DND-41 (cell line): ENCODE results near the gene PPP2R2B.

Source experiments
- ATAC-seq: fragments of 200-7000 bp; cut with Tn5 transposase; 3 replicates; pipeline ENCODE4 v1.9.1; 2021; ENCODE audit warnings: low read depth; ENCODE audit not compliant: insufficient read depth
- DNase-seq: peaks from one replicate; pipeline ENCODE4 v3.0.0-alpha.2; 2020
- H2AFZ ChIP-seq: 2 replicates; pipeline ENCODE4 v1.6.0; 2012; ENCODE audit warnings: low read depth, low read length
- H3K27ac ChIP-seq: 2 replicates; pipeline ENCODE4 v1.5.1; 2012; ENCODE audit warnings: low read length, inconsistent platforms
- H3K27me3 ChIP-seq: fragments of 200-600 bp; sonication (generic); 2 replicates; pipeline ENCODE4 v1.6.0; 2012; ENCODE audit warnings: low read length, mild to moderate bottlenecking, inconsistent platforms; ENCODE audit not compliant: insufficient read depth, poor library complexity
- H3K36me3 ChIP-seq: 2 replicates; pipeline ENCODE4 v1.5.1; 2012; ENCODE audit warnings: low read length, inconsistent platforms; ENCODE audit not compliant: insufficient read depth
- H3K4me1 ChIP-seq: 2 replicates; pipeline ENCODE4 v1.5.1; 2012; ENCODE audit warnings: mild to moderate bottlenecking, low read length; ENCODE audit not compliant: insufficient read depth
- H3K4me2 ChIP-seq: 2 replicates; pipeline ENCODE4 v1.6.0; 2012; ENCODE audit warnings: mild to moderate bottlenecking, moderate library complexity, low read length, inconsistent platforms; ENCODE audit not compliant: insufficient read depth
- H3K4me3 ChIP-seq, 2 experiments: fragments of 200-600 bp in 1 of 2; shearing (Covaris generic) in 1 of 2; 2 replicates each; pipeline ENCODE4 v1.5.1; 2012 to 2016; ENCODE audit warnings: inconsistent platforms in 2 of 2, low read length in 2 of 2, mild to moderate bottlenecking in 2 of 2, low read depth in 1 of 2, moderate library complexity in 1 of 2
- H3K79me2 ChIP-seq: 2 replicates; pipeline ENCODE4 v1.6.0; 2012; ENCODE audit warnings: low read length, inconsistent platforms; ENCODE audit not compliant: insufficient read depth
- H3K9ac ChIP-seq: 2 replicates; pipeline ENCODE4 v1.6.0; 2012; ENCODE audit warnings: low read depth, mild to moderate bottlenecking, inconsistent platforms, low read length, moderate library complexity
- H3K9me3 ChIP-seq: 2 replicates; pipeline ENCODE4 v1.5.1; 2012; ENCODE audit warnings: low read length, moderate library complexity, mild to moderate bottlenecking, inconsistent platforms; ENCODE audit not compliant: insufficient read depth, severe bottlenecking
- H4K20me1 ChIP-seq: 2 replicates; pipeline ENCODE4 v1.6.0; 2012; ENCODE audit warnings: low read length; ENCODE audit not compliant: insufficient read depth
- CTCF ChIP-seq: IDR thresholded peaks from 2 replicates; pipeline ENCODE4 v1.5.1; 2012; ENCODE audit warnings: borderline replicate concordance, low read length, moderate library complexity, mild to moderate bottlenecking; ENCODE audit not compliant: poor library complexity, severe bottlenecking; ENCODE audit errors: extremely low read depth
- EZH2 ChIP-seq: IDR thresholded peaks from 3 replicates; pipeline ENCODE4 v1.6.1; 2012; ENCODE audit warnings: borderline replicate concordance, low read depth, mild to moderate bottlenecking, moderate library complexity, low read length, inconsistent platforms; ENCODE audit not compliant: severe bottlenecking

PPP2R2B gene

GRCh38 chr5:146628950-146629349 lies 249.6 kb downstream of the PPP2R2B start:
- TF ChIP-seq EZH2 (no peak), CTCF (no peak)
- no peak for ATAC-seq

GRCh38 chr5:146626936-146627335 lies 251.6 kb downstream of the PPP2R2B start:
- Histone ChIP-seq H3K4me1 (no peaks in the 10 kb centered on the region), H3K27ac (no peak overlapping the region), H2AFZ (no peak overlapping the region), H3K9ac (no peak overlapping the region), H3K27me3 (peaks cover 4% of the 10 kb centered on the region), H3K4me3 (no peak overlapping the region), H3K4me2 (no peak overlapping the region), H3K36me3 (no peaks in the 10 kb centered on the region), H3K9me3 (no peaks in the 10 kb centered on the region), H4K20me1 (no peaks in the 10 kb centered on the region), H3K79me2 (no peaks in the 10 kb centered on the region)
- ATAC-seq: no peak
- TF ChIP-seq CTCF (no peak), EZH2 (no peak)
- DNase-seq: no peak

More at GRCh38 chr5:146628950-146629349, 249.6 kb downstream of the PPP2R2B start:
- Histone ChIP-seq H4K20me1 (no peaks in the 10 kb centered on the region), H2AFZ (no peak overlapping the region), H3K36me3 (no peaks in the 10 kb centered on the region), H3K79me2 (no peaks in the 10 kb centered on the region), H3K9me3 (no peaks in the 10 kb centered on the region), H3K9ac (no peak overlapping the region), H3K4me2 (no peak overlapping the region), H3K27me3 (peaks cover 4% of the 10 kb centered on the region), H3K27ac (no peak overlapping the region), H3K4me1 (no peaks in the 10 kb centered on the region), H3K4me3 (no peak overlapping the region)
- DNase-seq: no peak

- H2AFZ ChIP-seq: no peak overlapping the region
- no peak overlapping the region for H3K9ac ChIP-seq
- TF ChIP-seq EZH2: no peak
- no peak for TF ChIP-seq CTCF
- no peak for DNase-seq
- H3K4me3 ChIP-seq: no peak overlapping the region
- peaks cover 4% of the 10 kb centered on the region for H3K27me3 ChIP-seq
- H4K20me1 ChIP-seq: no peaks in the 10 kb centered on the region
- H3K36me3 ChIP-seq: no peaks in the 10 kb centered on the region
- H3K9me3 ChIP-seq: no peaks in the 10 kb centered on the region
- no peak for ATAC-seq
- no peaks in the 10 kb centered on the region for H3K4me1 ChIP-seq
- H3K79me2 ChIP-seq: no peaks in the 10 kb centered on the region
- no peak overlapping the region for H3K27ac ChIP-seq
- H3K4me2 ChIP-seq: no peak overlapping the region
Observed at GRCh38 chr5:146624179-146624578, 254.4 kb downstream of the PPP2R2B start.

- Histone ChIP-seq H4K20me1 (no peaks in the 10 kb centered on the region), H3K4me1 (no peaks in the 10 kb centered on the region), H3K27me3 (peaks cover 4% of the 10 kb centered on the region), H3K4me2 (no peak overlapping the region), H2AFZ (no peak overlapping the region), H3K36me3 (no peaks in the 10 kb centered on the region), H3K9me3 (no peaks in the 10 kb centered on the region), H3K4me3 (no peak overlapping the region), H3K79me2 (no peaks in the 10 kb centered on the region), H3K9ac (no peak overlapping the region), H3K27ac (no peak overlapping the region)
- ATAC-seq: no peak
- no peak for TF ChIP-seq CTCF
- no peak for DNase-seq
Observed at GRCh38 chr5:146623666-146624065, 254.9 kb downstream of the PPP2R2B start.
